Colonic mucosa (tissue), 4 donors: ENCODE results near the gene FKBP11. TPM values are rescaled to one million over a fixed set of nuclear protein-coding genes. Genes with fewer than 3 reads are reported as not detected.

ENCODE experiments used
- DNase-seq: peaks from one replicate; pipeline ENCODE4 v3.0.0-alpha.2; 2020
- H3K27ac ChIP-seq: fragments of 200-600 bp; one replicate; pipeline ENCODE4 v1.8.0; 2021
- H3K27me3 ChIP-seq: fragments of 200-600 bp; one replicate; pipeline ENCODE4 v1.8.0; 2021
- H3K36me3 ChIP-seq: fragments of 200-600 bp; one replicate; pipeline ENCODE4 v1.8.0; 2021
- H3K4me1 ChIP-seq: fragments of 200-600 bp; one replicate; pipeline ENCODE4 v1.8.0; 2021; ENCODE audit warnings: mild to moderate bottlenecking
- H3K4me3 ChIP-seq: fragments of 200-600 bp; one replicate; pipeline ENCODE4 v1.8.0; 2021
- H3K9ac ChIP-seq, 2 donors: one replicate each; pipeline ENCODE4 v1.7.0; 2013; ENCODE audit warnings: control low read depth in 2 of 2, low read depth in 2 of 2, low read length in 2 of 2
- H3K9me3 ChIP-seq: fragments of 200-600 bp; one replicate; pipeline ENCODE4 v1.8.0; 2021
- CTCF ChIP-seq: fragments of 200-600 bp; IDR thresholded peaks from one replicate; pipeline ENCODE4 v1.8.0; 2022; ENCODE audit warnings: antibody characterized with exemption, mild to moderate bottlenecking
- intact Hi-C: fragments of 100-400 bp; cut with DNase I; formaldehyde crosslinking; loops from one replicate; pipeline ENCODE4 v1.14.1; 2022
- total RNA-seq, 2 donors: library from RNA; stranded (reverse); fragmentation: NEBNext Ultra II Directional in 1 of 2; extraction: Animal tissue kit (Norgen Biotek cat#: 25700) in 1 of 2; gene quantifications; one replicate each; pipeline ENCODE4 v1.2.1, GENCODE V29; 2021
- donor health status: healthy.
- donor health status: DM: no; HTN: no; CAD: no.
- donor health status: DM: no; HTN: no; CAD: no.

The FKBP11 gene
- total RNA-seq, 2 donors from 2014 or later = 33.7 to 47.4 TPM

- Histone ChIP-seq H3K36me3 (no peaks in the 10 kb centered on the region), H3K9ac (no peak overlapping the region), H3K4me1 (peaks cover 20% of the 10 kb centered on the region), H3K27ac (no peak overlapping the region), H3K4me3 (no peak overlapping the region), H3K27me3 (peaks cover 16% of the 10 kb centered on the region), H3K9me3 (no peaks in the 10 kb centered on the region)
- TF ChIP-seq CTCF = no peak
- no peak for DNase-seq
- intact Hi-C loops = no loop called here
These were observed 41.0 kb upstream of the FKBP11 start for GRCh38 chr12:48966177-48966895.

- no peaks in the 10 kb centered on the region for H3K36me3 ChIP-seq
- no peak for TF ChIP-seq CTCF
- H3K4me1 ChIP-seq = peaks cover 15% of the 10 kb centered on the region
- H3K9me3 ChIP-seq = no peaks in the 10 kb centered on the region
- intact Hi-C loops = no loop called here
- DNase-seq = no peak
- H3K4me3 ChIP-seq = no peak overlapping the region
- no peak overlapping the region for H3K27ac ChIP-seq
- H3K9ac ChIP-seq = no peak overlapping the region
- peaks cover 6% of the 10 kb centered on the region for H3K27me3 ChIP-seq
These were observed 40.1 kb upstream of the FKBP11 start for GRCh38 chr12:48965298-48965838.

- no peaks in the 10 kb centered on the region for H3K9me3 ChIP-seq
- no peak overlapping the region for H3K4me3 ChIP-seq
- no peak overlapping the region for H3K9ac ChIP-seq
- intact Hi-C loops = no loop called here
- DNase-seq = no peak
- H3K27me3 ChIP-seq = no peaks in the 10 kb centered on the region
- no peaks in the 10 kb centered on the region for H3K36me3 ChIP-seq
- no peak for TF ChIP-seq CTCF
- no peaks in the 10 kb centered on the region for H3K4me1 ChIP-seq
- H3K27ac ChIP-seq = no peak overlapping the region
These were observed 36.5 kb upstream of the FKBP11 start for GRCh38 chr12:48961801-48962200.

GRCh38 chr12:48961331-48961730 is 36.0 kb upstream of the FKBP11 start:
- Histone ChIP-seq H3K27ac (no peak overlapping the region), H3K27me3 (no peaks in the 10 kb centered on the region), H3K36me3 (no peaks in the 10 kb centered on the region), H3K9me3 (no peaks in the 10 kb centered on the region), H3K4me3 (no peak overlapping the region), H3K4me1 (no peaks in the 10 kb centered on the region), H3K9ac (no peak overlapping the region)
- intact Hi-C loops = no loop called here
- no peak for DNase-seq
- TF ChIP-seq CTCF = no peak

GRCh38 chr12:48960834-48961233 is 35.5 kb upstream of the FKBP11 start:
- Histone ChIP-seq H3K4me1 (no peaks in the 10 kb centered on the region), H3K4me3 (no peak overlapping the region), H3K27me3 (no peaks in the 10 kb centered on the region), H3K36me3 (no peaks in the 10 kb centered on the region), H3K9me3 (no peaks in the 10 kb centered on the region), H3K9ac (no peak overlapping the region), H3K27ac (no peak overlapping the region)
- no peak for DNase-seq
- TF ChIP-seq CTCF = no peak
- intact Hi-C loops = no loop called here
